Immature natural killer cell (primary cell): ENCODE data around the gene FREY1. TPM values are rescaled to one million over a fixed set of nuclear protein-coding genes. Genes with fewer than 3 reads are reported as not detected.
"Not testable (repeated sequence)": the region's sequence is repeated elsewhere in the genome, so short reads cannot be mapped to it uniquely, and the experiment has no call there.

Source experiments
- DNase-seq, 3 donors: peaks; one replicate each; pipeline ENCODE4 v3.0.0; 2022; ENCODE audit warnings: mixed read lengths in 1 of 3
- H3K27ac Mint-ChIP-seq, 6 donors: one replicate each; pipeline ENCODE4 v1.8.0; 2020; ENCODE audit warnings: mixed read lengths in 6 of 6, mild to moderate bottlenecking in 5 of 6, inconsistent platforms in 4 of 6, moderate library complexity in 3 of 6
- H3K27me3 Mint-ChIP-seq, 3 donors: one replicate each; pipeline ENCODE4 v1.8.0; 2020 to 2021; ENCODE audit warnings: low read depth in 3 of 3, mild to moderate bottlenecking in 3 of 3, mixed read lengths in 3 of 3, moderate library complexity in 3 of 3, inconsistent platforms in 1 of 3
- H3K36me3 Mint-ChIP-seq, 3 donors: one replicate each; pipeline ENCODE4 v1.8.0; 2020; ENCODE audit warnings: mixed read lengths in 3 of 3, inconsistent platforms in 2 of 3, mild to moderate bottlenecking in 2 of 3
- H3K4me1 Mint-ChIP-seq, 2 donors: one replicate each; pipeline ENCODE4 v1.8.0; 2020; ENCODE audit warnings: inconsistent platforms in 2 of 2, mild to moderate bottlenecking in 2 of 2, mixed read lengths in 2 of 2, moderate library complexity in 1 of 2
- H3K4me3 Mint-ChIP-seq, 5 donors: one replicate each; pipeline ENCODE4 v1.8.0; 2020; ENCODE audit warnings: mild to moderate bottlenecking in 5 of 5, mixed read lengths in 5 of 5, inconsistent platforms in 3 of 5, moderate library complexity in 3 of 5
- H3K9me3 Mint-ChIP-seq, 6 donors: one replicate each; pipeline ENCODE4 v1.8.0; 2020; ENCODE audit warnings: mild to moderate bottlenecking in 6 of 6, mixed read lengths in 6 of 6, inconsistent platforms in 4 of 6, moderate library complexity in 3 of 6
- polyA plus RNA-seq, 3 donors: library from polyadenylated mRNA; unstranded; fragments of 300-500 nt; fragmentation: Illumina TruSeq; gene quantifications; one replicate each; pipeline ENCODE4 v1.2.3, GENCODE V29; 2021

Gene FREY1
- polyA plus RNA-seq, 3 donors from 2014 or later = not detected

- Mint-ChIP-seq H3K9me3 (no peaks in the 10 kb centered on the region), H3K27me3 (peaks cover 4 to 14% (median 12%) of the 10 kb centered on the region in 3 donors), H3K4me1 (peaks cover 13 to 19% of the 10 kb centered on the region in 2 donors), H3K4me3 (no peak overlapping the region), H3K36me3 (no peaks in the 10 kb centered on the region), H3K27ac (no peak overlapping the region)
- DNase-seq = no peak
Measured at GRCh38 chr11:45902452-45903380, 4.4 kb downstream of the FREY1 start.

- Mint-ChIP-seq H3K4me1 (peaks cover 7 to 17% of the 10 kb centered on the region in 2 donors), H3K9me3 (no peaks in the 10 kb centered on the region), H3K4me3 (peak overlapping the region in 4 of 5 donors; percentile 9 to 47 (median 20)), H3K36me3 (no peaks in the 10 kb centered on the region), H3K27me3 (peaks cover 6 to 15% (median 14%) of the 10 kb centered on the region in 3 donors), H3K27ac (no peak overlapping the region)
- DNase-seq = no peak
Measured at GRCh38 chr11:45901626-45902025, 5.4 kb downstream of the FREY1 start.

DNA sequence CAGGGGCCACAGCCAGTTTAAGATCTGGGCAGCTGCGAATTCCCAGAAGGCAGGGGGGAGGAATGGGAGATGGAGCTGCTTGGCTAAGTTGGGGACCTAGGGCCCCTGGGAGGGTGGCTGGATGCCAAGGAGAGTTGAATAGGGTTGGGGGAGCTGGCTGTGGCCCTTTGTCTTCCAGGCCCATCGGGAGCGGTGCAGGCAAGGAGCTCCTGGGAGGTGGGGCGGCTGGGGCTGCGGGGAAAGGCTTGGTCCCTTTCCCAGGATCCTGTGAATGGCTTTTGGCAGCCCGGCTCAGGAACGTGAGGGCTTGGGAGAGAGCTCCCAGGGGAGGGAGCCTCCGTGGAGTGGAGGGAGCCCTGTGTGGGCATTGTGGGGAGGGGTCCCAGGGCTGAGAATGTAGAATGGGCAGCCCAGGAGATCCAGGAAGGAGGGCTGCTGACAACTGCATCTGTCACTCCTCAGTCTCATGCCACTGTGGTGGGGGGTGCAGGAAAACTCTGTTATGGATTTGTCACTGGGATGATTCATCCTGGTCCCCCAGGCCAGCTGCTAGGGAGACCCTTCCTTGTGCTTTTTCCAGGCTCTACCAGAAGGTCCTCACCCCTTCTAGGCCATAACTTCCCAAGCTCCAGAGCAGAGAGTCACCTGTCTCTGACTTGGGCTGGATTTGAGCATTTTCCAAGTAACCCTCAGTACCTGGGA lies 6.0 kb downstream of the FREY1 start:
- Mint-ChIP-seq H3K27ac (peak overlapping the region in 2 of 6 donors; percentile 32 to 35), H3K4me1 (peaks cover 2 to 11% of the 10 kb centered on the region in 2 donors), H3K27me3 (peaks cover 6 to 14% (median 13%) of the 10 kb centered on the region in 3 donors), H3K4me3 (peak overlapping the region; percentile 48 to 75 (median 72)), H3K9me3 (no peaks in the 10 kb centered on the region), H3K36me3 (no peaks in the 10 kb centered on the region)
- DNase-seq = no peak

GRCh38 chr11:45900175-45900800 lies 6.8 kb downstream of the FREY1 start:
- Mint-ChIP-seq H3K27ac (peak overlapping the region in 3 of 6 donors; percentile 32 to 61 (median 35)), H3K27me3 (peaks cover 6 to 13% (median 12%) of the 10 kb centered on the region in 3 donors), H3K4me3 (peak overlapping the region; percentile 48 to 75 (median 72))
- not testable (repeated sequence) for H3K4me1 Mint-ChIP-seq, H3K9me3 Mint-ChIP-seq, DNase-seq, H3K36me3 Mint-ChIP-seq

DNA sequence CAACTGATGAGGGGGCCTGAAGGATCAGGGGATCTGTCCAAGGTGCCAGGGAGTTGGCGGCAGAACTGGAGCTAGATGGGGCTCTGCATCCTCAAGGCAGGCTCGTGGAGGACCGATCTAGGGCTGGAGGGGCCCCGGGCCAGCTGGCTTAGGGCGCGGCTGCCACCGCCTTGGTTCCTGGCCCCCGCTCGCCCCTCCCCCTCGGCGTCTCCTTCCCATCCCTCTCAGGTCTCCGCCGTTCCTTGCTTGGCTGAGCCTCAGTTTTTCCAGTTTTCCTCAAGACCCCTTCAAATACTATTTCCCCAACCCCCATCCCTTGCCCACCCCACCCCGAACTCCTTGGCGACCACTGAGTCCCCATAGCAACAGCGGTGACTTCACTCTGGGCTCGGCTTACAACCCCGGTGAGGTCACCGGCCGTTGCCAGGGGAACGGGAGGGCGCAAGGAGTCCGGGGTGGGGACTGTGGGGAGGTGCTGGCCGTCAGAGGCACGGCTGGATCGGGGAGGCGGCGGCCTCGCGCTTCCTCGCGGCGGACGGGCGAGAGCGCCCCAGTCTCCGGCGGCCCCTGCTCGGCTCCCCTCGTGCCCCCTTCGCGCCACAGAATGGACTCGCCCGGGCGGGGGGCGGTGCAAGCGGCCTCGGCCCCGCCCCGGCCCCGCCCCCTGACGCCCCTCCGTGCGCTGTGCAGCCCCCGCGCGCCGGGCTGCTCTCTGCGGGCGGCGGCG lies 7.5 kb downstream of the FREY1 start:
- no peaks in the 10 kb centered on the region for H3K36me3 Mint-ChIP-seq
- no peaks in the 10 kb centered on the region for H3K9me3 Mint-ChIP-seq
- peak overlapping the region in 2 of 6 donors; percentile 50 to 56 for H3K27ac Mint-ChIP-seq
- DNase-seq = peak; percentile 76 to 78 (median 76)
- H3K27me3 Mint-ChIP-seq = peaks cover 8 to 17% (median 17%) of the 10 kb centered on the region in 3 donors
- H3K4me1 Mint-ChIP-seq = peaks cover 0 to 5% of the 10 kb centered on the region in 2 donors
- peak overlapping the region; percentile 64 to 76 (median 67) for H3K4me3 Mint-ChIP-seq

DNA sequence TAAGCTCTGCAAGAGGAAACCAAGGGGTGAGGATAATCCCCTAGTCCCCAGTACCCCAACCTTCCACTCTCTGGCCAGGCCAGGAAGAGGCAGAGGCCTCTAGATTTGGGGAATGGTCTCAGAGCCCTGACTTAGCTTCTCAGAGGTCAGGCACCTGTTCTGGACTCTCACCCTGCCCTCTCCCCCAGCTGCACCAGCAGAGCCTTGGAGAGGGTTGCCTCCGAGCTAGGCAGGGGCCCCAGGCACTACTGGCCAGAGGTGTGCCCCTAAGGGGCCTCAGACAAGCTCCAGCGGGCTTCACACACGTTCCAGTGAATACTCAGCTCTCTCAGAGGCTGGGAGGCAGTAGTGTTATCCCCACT lies 8.0 kb downstream of the FREY1 start:
- Mint-ChIP-seq H3K4me3 (peak overlapping the region; percentile 64 to 76 (median 67)), H3K27ac (peak overlapping the region in 1 of 6 donors; percentile 56)

DNA sequence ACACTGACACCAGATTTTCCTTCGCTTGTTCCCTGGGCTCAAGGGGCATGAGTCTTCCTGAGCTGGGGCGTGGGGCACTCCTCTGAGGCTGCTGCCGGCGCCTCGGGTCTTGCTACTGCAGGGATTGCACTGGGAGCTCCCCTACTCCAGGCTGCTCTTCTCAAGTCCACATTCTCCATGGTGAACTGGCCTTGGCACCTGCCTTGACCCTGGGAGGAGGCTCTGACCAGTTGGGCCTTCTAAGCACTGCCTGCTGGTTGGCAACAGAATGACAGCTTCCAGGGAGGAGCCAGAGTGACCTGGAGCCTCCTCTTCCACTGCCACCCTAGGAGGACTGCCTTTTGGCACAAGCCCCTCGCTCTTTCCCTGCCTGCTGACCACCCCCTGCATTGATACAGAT lies 9.5 kb downstream of the FREY1 start:
- Mint-ChIP-seq H3K27me3 (peaks cover 5 to 17% (median 15%) of the 10 kb centered on the region in 3 donors), H3K4me1 (peaks cover 0 to 4% of the 10 kb centered on the region in 2 donors), H3K9me3 (peaks cover 0 to 2% (median 0%) of the 10 kb centered on the region in 6 donors), H3K4me3 (no peak overlapping the region), H3K27ac (no peak overlapping the region), H3K36me3 (no peaks in the 10 kb centered on the region)
- no peak for DNase-seq

More for the DNA sequence above, 8.0 kb downstream of the FREY1 start:
- H3K4me1 Mint-ChIP-seq = peaks cover 0 to 4% of the 10 kb centered on the region in 2 donors
- DNase-seq = no peak
- peaks cover 8 to 17% (median 17%) of the 10 kb centered on the region in 3 donors for H3K27me3 Mint-ChIP-seq
- H3K9me3 Mint-ChIP-seq = no peaks in the 10 kb centered on the region
- H3K36me3 Mint-ChIP-seq = no peaks in the 10 kb centered on the region

DNA sequence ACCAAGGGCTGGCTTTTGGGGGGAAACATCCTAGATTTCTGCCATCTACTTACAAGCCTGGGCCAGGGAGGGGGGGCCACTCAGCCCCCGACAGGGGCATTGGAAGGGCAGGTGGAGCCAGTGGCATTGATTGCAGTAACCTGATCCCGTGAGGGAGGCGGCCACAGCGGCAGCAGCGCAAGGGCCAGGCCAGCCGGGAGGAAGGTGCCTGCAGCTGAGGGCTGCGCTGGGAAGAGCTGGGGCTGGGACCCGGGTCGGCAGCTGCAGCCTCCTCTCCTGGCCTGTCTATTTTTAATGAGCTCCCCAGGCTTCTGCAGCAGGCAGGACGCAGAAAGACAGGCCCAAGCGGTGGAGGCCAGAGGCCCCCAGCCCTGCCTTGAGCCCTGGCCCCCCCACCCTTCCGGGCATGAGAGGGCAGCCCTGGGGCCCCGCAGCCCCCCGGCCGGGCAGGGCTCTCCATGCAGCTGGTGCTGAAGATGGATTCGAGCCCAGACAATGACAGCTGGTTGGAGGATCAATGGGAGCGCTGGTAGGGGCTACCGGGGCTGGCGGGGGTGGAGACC lies 10.6 kb downstream of the FREY1 start:
- Mint-ChIP-seq H3K4me1 (peaks cover 0 to 4% of the 10 kb centered on the region in 2 donors), H3K27me3 (peaks cover 5 to 16% (median 12%) of the 10 kb centered on the region in 3 donors), H3K36me3 (peaks cover 0 to under 1% (median 0%) of the 10 kb centered on the region in 3 donors), H3K27ac (no peak overlapping the region), H3K9me3 (peaks cover 0 to 2% (median 0%) of the 10 kb centered on the region in 6 donors), H3K4me3 (no peak overlapping the region)
- DNase-seq = no peak

DNA sequence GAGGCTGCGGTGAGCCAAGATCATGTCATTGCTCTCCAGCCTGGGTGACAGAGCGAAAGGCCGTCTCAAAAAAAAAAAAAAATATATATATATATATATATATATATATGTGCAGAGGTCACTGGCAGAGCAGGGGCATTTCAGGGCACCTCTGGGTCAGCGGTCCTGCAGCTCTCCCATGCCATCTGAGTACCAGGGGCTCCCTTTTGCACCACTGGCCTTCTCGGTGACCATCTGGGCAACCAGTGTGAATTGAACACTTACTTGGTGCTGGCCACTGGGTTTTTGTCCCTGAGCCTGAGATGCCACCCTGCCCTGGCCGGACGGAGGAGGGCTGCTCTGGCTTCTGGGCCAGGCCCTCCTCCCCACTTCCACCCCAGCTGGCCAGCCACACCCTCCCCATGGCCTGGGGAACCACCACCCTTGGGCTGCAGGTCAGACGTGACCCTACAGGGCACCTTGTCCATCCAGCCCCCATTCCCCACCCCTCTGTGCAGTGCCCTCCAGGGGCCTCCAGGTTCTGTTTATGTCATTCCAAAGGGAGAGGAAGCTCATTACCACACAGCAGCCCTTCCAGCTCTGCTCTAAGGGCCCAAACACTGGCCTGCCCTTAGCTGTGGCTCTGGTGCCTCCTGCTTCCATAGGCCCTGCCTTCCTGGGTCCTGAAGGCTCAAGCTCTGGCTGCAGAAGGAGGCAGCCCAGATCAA lies 11.4 kb downstream of the FREY1 start:
- Mint-ChIP-seq H3K4me3 (no peak overlapping the region), H3K27ac (no peak overlapping the region), H3K36me3 (peaks cover 0 to 5% (median 0%) of the 10 kb centered on the region in 3 donors), H3K4me1 (peaks cover 0 to 4% of the 10 kb centered on the region in 2 donors), H3K9me3 (peaks cover 0 to 2% (median 0%) of the 10 kb centered on the region in 6 donors), H3K27me3 (peaks cover 5 to 15% (median 7%) of the 10 kb centered on the region in 3 donors)
- DNase-seq = no peak

- Mint-ChIP-seq H3K36me3 (peaks cover 0 to 5% (median 0%) of the 10 kb centered on the region in 3 donors), H3K4me3 (no peak overlapping the region), H3K9me3 (peaks cover 0 to 2% (median 0%) of the 10 kb centered on the region in 6 donors), H3K27me3 (peaks cover 5 to 12% (median 6%) of the 10 kb centered on the region in 3 donors), H3K27ac (no peak overlapping the region), H3K4me1 (peaks cover 0 to 2% of the 10 kb centered on the region in 2 donors)
- DNase-seq = no peak
Measured at GRCh38 chr11:45894555-45895247, 12.4 kb downstream of the FREY1 start.

GRCh38 chr11:45892856-45893255 lies 14.2 kb downstream of the FREY1 start:
- no peak overlapping the region for H3K4me3 Mint-ChIP-seq
- H3K9me3 Mint-ChIP-seq = peaks cover 0 to 2% (median 0%) of the 10 kb centered on the region in 6 donors
- H3K27me3 Mint-ChIP-seq = peaks cover 5 to 8% (median 8%) of the 10 kb centered on the region in 3 donors
- no peak for DNase-seq
- no peaks in the 10 kb centered on the region for H3K4me1 Mint-ChIP-seq
- H3K36me3 Mint-ChIP-seq = peaks cover 0 to 5% (median 0%) of the 10 kb centered on the region in 3 donors
- no peak overlapping the region for H3K27ac Mint-ChIP-seq
